Adrenal gland (tissue), 12 donors: ENCODE data around the gene SREBF2. TPM values are rescaled to one million over a fixed set of nuclear protein-coding genes. Genes with fewer than 3 reads are reported as not detected.

Experiments used
- DNase-seq, 7 donors: peaks; one replicate each; pipeline ENCODE4 v3.0.0-alpha.2; 2019 to 2020
- H3K27ac ChIP-seq, 5 donors: fragments of 200-600 bp; sonication (generic) in 4 of 5; 1 replicate in 3 of 5; 2 replicates in 2 of 5; pipeline versions ENCODE4 v1.5.1 to v1.8.0; 2016 to 2020; ENCODE audit warnings: mild to moderate bottlenecking in 1 of 5
- H3K27me3 ChIP-seq: fragments of 200-600 bp; 2 replicates; pipeline ENCODE4 v1.8.0; 2021
- H3K36me3 ChIP-seq, 2 donors: fragments of 200-600 bp; replicated peaks in 1 of 2; 1 replicate in 1 of 2; 2 replicates in 1 of 2; pipeline versions ENCODE4 v1.5.1 to v1.8.0; 2018 to 2022
- H3K4me1 ChIP-seq, 2 donors: fragments of 200-600 bp; replicated peaks in 1 of 2; 1 replicate in 1 of 2; 2 replicates in 1 of 2; pipeline versions ENCODE4 v1.5.1 to v1.8.0; 2018 to 2021
- H3K4me3 ChIP-seq, 4 donors: fragments of 200-600 bp; sonication (generic) in 3 of 4; one replicate each; pipeline ENCODE4 v1.5.1; 2016 to 2018
- H3K9me3 ChIP-seq, 3 donors: fragments of 200-600 bp; sonication (generic) in 1 of 3; replicated peaks in 1 of 3; 1 replicate in 2 of 3; 2 replicates in 1 of 3; pipeline versions ENCODE4 v1.5.1 to v1.8.0; 2016 to 2021
- POLR2A ChIP-seq, 2 donors: fragments of 450-650 bp; IDR thresholded peaks; one replicate each; pipeline ENCODE4 v1.6.1; 2017; ENCODE audit warnings: antibody characterized with exemption in 2 of 2, mild to moderate bottlenecking in 2 of 2, moderate library complexity in 1 of 2
- WGBS, 4 donors: extraction: QIAGEN DNeasy Blood & Tissue Kit in 2 of 4; methylation state at CpG; one replicate each; pipeline versions ENCODE4 v1.1.5 to v1.1.7; 2013 to 2017; 5-methylcytosine and 5-hydroxymethylcytosine counted together
- intact Hi-C, 2 donors: fragments of 100-400 bp; cut with DNase I; formaldehyde crosslinking; loops; one replicate each; pipeline versions ENCODE4 v1.14.1 to v1.15.0; 2022 to 2023
- polyA plus RNA-seq, 3 donors: library from polyadenylated mRNA; stranded (reverse); fragments of 200-250 nt in 2 of 3; fragments of 350-450 nt in 1 of 3; fragmentation: Illumina TruSeq in 1 of 3; extraction: RNeasy Lipid Tissue Mini Kit (QIAGEN cat#74804) in 1 of 3; gene quantifications; one replicate each; pipeline ENCODE4 v1.2.3, GENCODE V29; 2013 to 2014
- total RNA-seq, 9 donors: library from RNA; depleted of rRNA in 4 of 9; stranded (reverse); fragments of >200 nt in 4 of 9; fragments of 120-200 nt in 1 of 9; fragmentation: NEBNext Ultra II Directional in 1 of 9; extraction: Animal tissue kit (Norgen Biotek cat#: 25700) in 1 of 9; gene quantifications; one replicate each; pipeline versions ENCODE4 v1.1.0 to v1.2.4, GENCODE V29; 2013 to 2023
- TF ChIP-seq, protein P1 (sequence below), 6 experiments: fragments of 450-650 bp in 4 of 6; fragments of 200-600 bp in 2 of 6; sonication (generic) in 1 of 6; IDR thresholded peaks; 1 replicate in 5 of 6; 2 replicates in 1 of 6; pipeline versions ENCODE4 v1.5.1 to v1.8.0; 2016 to 2021; ENCODE audit warnings: antibody characterized with exemption in 6 of 6, mild to moderate bottlenecking in 2 of 6, moderate library complexity in 1 of 6
- donor health status: healthy with polysubstance abuse.
- donor health status: Bipolar disorder and iron deficiency.
- donor health status: DM: yes; HTN: yes; CAD: no.
- donor health status: DM: no; HTN: no; CAD: no.
- donor health status: DM: no; HTN: no; CAD: no.
- donor health status: DM: yes; HTN: yes; CAD: no.

SREBF2 gene
- total and polyA plus RNA-seq, 12 donors: 67.5 to 263 (median 149) TPM

DNA sequence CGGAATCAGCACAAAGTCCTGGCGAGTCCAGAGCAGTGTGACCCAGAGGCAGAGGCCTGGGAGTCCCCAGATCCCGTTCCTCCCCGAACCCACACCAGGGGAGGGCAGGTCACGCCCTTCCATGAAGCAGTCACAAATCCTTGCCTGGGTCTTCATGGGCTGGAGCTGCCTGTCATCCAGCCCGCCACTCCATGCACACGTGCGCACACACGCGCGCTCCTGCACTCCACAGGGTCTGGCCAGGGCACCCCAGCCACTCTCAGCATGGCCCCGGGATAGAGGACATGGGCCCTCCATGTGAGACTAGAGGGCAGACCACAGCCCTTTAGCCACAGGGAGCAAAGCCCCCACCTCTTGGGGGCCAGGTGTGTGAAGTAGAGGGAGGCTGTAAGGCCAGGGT is 99.4 kb downstream of the SREBF2 start:
- 90 to 98% (median 93%) methylated on average over 5 to 12 of the region's 12 CpGs for WGBS, 4 donors
- H3K9me3 ChIP-seq: no peaks in the 10 kb centered on the region
- H3K27ac ChIP-seq: no peak overlapping the region
- no peak for DNase-seq
- H3K36me3 ChIP-seq: no peaks in the 10 kb centered on the region
- H3K4me1 ChIP-seq: no peaks in the 10 kb centered on the region
- intact Hi-C loops: no loop called here
- no peak overlapping the region for H3K4me3 ChIP-seq
- H3K27me3 ChIP-seq: no peaks in the 10 kb centered on the region
- TF ChIP-seq, protein P1, sequence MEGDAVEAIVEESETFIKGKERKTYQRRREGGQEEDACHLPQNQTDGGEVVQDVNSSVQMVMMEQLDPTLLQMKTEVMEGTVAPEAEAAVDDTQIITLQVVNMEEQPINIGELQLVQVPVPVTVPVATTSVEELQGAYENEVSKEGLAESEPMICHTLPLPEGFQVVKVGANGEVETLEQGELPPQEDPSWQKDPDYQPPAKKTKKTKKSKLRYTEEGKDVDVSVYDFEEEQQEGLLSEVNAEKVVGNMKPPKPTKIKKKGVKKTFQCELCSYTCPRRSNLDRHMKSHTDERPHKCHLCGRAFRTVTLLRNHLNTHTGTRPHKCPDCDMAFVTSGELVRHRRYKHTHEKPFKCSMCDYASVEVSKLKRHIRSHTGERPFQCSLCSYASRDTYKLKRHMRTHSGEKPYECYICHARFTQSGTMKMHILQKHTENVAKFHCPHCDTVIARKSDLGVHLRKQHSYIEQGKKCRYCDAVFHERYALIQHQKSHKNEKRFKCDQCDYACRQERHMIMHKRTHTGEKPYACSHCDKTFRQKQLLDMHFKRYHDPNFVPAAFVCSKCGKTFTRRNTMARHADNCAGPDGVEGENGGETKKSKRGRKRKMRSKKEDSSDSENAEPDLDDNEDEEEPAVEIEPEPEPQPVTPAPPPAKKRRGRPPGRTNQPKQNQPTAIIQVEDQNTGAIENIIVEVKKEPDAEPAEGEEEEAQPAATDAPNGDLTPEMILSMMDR (IDR thresholded peaks at IDR 0.05): no peak
- TF ChIP-seq POLR2A (IDR thresholded peaks at IDR 0.05): no peak

DNA sequence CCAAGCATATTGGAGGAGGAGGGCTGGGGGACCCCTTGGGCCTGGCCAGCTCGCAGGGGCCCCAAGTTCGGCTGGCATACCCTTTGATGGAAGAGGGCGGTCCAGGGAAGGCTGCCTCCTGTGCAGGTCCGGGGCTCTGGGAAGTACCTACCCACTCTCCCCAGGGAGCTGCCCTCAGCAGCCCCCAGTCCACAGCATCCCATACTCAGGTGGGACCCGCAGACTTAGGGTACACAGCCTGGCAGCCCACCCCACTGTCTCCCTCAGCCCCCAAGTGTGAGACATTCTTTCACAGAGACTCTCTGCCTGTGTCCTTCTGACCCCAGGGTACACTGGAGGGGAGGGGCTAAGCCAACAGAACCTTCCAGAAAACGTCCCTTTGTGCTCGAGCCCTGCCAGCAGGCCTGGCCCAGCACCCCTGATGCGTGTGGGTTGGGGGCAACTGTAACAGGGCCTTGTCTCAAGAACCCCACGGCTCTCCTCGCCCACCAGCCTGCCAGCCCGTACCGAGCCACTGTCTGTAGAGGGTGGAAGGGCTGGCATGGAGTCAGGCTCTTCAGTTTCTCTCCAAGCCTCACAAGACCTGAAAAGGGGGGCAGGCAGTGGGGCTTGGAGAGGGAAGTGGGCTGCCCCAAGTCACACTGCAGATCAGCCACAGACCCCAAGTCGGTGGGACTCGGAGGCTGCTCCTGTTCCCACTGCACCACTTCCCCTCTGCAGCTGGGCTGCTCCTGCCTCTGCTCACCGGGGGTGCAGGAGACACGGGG is 100.7 kb downstream of the SREBF2 start:
- WGBS, 4 donors: 85 to 95% (median 91%) methylated on average over 6 to 16 of the region's 16 CpGs
- H3K36me3 ChIP-seq: no peaks in the 10 kb centered on the region
- H3K27me3 ChIP-seq: no peaks in the 10 kb centered on the region
- H3K4me1 ChIP-seq: no peaks in the 10 kb centered on the region
- no peak for DNase-seq
- H3K4me3 ChIP-seq: no peak overlapping the region
- TF ChIP-seq, protein P1 (IDR thresholded peaks at IDR 0.05): no peak
- TF ChIP-seq POLR2A (IDR thresholded peaks at IDR 0.05): no peak
- intact Hi-C loops: no loop called here
- no peaks in the 10 kb centered on the region for H3K9me3 ChIP-seq
- no peak overlapping the region for H3K27ac ChIP-seq

DNA sequence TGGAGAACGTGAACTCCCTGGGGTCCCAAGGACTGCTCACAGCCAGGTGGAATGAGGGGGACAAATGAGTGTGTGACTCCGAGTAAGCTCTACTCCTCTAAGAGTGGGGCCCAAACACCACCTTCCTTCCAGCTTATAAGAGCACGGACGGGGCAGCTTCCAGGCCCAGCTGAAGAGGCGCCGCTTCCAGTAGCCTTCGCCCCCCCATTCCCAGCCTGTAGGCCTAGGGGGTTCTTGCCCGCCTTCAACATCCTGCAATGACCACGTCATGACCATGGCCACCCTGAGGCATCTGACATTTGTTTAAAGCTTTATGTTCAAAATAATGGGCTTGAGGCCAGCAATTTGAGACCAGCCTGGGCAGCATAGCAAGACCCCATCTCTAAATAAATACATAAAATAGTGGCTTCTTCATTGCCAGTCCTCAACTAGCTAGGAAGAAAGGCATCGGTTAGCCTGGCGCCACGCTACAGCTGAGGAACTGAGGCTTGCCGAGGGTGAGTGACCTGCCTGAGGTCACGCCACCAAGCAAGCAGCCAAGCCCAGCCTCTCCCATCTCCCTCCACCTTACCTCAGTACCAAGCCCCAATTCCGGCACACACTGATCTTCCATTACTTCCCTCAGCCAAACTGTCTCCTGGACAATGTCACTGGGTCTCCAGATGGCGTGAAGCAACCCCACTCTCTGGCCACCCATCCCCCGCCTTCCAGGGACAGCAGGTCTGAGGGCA is 101.5 kb downstream of the SREBF2 start:
- H3K27ac ChIP-seq: no peak overlapping the region
- no peaks in the 10 kb centered on the region for H3K27me3 ChIP-seq
- H3K36me3 ChIP-seq: no peaks in the 10 kb centered on the region
- no peaks in the 10 kb centered on the region for H3K9me3 ChIP-seq
- no peak overlapping the region for H3K4me3 ChIP-seq
- TF ChIP-seq, protein P1 (IDR thresholded peaks at IDR 0.05): no peak
- TF ChIP-seq POLR2A (IDR thresholded peaks at IDR 0.05): no peak
- H3K4me1 ChIP-seq: no peaks in the 10 kb centered on the region
- intact Hi-C loops: no loop called here
- 93 to 95% (median 94%) methylated on average over 15 to 17 of the region's 17 CpGs for WGBS, 4 donors
- DNase-seq: no peak

DNA sequence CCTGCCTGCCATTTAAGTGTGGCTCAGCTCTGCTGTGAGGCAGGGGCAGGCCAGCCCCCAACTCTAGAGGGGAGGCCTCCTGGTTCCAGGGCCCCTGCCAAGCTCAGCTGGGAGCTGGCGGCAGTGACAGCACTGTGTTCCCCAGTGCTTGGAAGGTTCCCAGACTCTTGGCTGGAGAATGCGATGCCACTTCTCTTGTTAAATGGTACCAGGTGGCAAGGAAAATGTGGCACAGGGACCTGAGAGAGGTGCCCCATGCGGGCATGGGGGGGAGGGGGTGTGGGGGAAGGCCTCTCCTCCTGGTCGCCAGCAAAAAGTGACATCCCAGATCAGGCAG is 102.1 kb downstream of the SREBF2 start:
- Histone ChIP-seq H3K4me3 (no peak overlapping the region), H3K27me3 (no peaks in the 10 kb centered on the region), H3K4me1 (no peaks in the 10 kb centered on the region), H3K9me3 (no peaks in the 10 kb centered on the region), H3K36me3 (no peaks in the 10 kb centered on the region), H3K27ac (no peak overlapping the region)
- no peak for TF ChIP-seq POLR2A (IDR thresholded peaks at IDR 0.05)
- TF ChIP-seq, protein P1 (IDR thresholded peaks at IDR 0.05): no peak
- WGBS, 4 donors: 79 to 94% (median 89%) methylated on average over 3 to 4 of the region's 4 CpGs
- DNase-seq: no peak
- intact Hi-C loops: no loop called here
